GM23338 (cell line): ENCODE results near the gene FMO2. TPM values are rescaled to one million over a fixed set of nuclear protein-coding genes. Genes with fewer than 3 reads are reported as not detected.

ENCODE experiments used
- ATAC-seq: fragments of 200-7000 bp; cut with Tn5 transposase; 3 replicates; pipeline ENCODE4 v1.9.1; 2020
- DNase-seq: peaks from one replicate; pipeline ENCODE4 v3.0.0-alpha.2; 2015; ENCODE audit warnings: low spot score
- H2AFZ ChIP-seq: fragments of 200-600 bp; sonication (generic); 2 replicates; pipeline ENCODE4 v1.8.0; 2016; ENCODE audit warnings: antibody characterized with exemption, mild to moderate bottlenecking, moderate library complexity
- H3F3A ChIP-seq: fragments of 200-600 bp; sonication (generic); replicated peaks from 2 replicates; pipeline ENCODE4 v1.8.0; 2017; ENCODE audit warnings: antibody characterized with exemption, mixed run types, low read depth
- H3K27ac ChIP-seq: fragments of 200-600 bp; sonication (generic); 2 replicates; pipeline ENCODE4 v1.6.1; 2016; ENCODE audit warnings: low read depth
- H3K27me3 ChIP-seq: fragments of 200-600 bp; sonication (generic); 2 replicates; pipeline ENCODE4 v1.8.0; 2016; ENCODE audit warnings: mild to moderate bottlenecking, mixed run types, moderate library complexity; ENCODE audit not compliant: insufficient read depth
- H3K36me3 ChIP-seq: fragments of 200-600 bp; sonication (generic); 2 replicates; pipeline ENCODE4 v1.8.0; 2016; ENCODE audit warnings: mild to moderate bottlenecking; ENCODE audit not compliant: insufficient read depth
- H3K4me1 ChIP-seq: fragments of 200-600 bp; sonication (generic); 2 replicates; pipeline ENCODE4 v1.8.0; 2016; ENCODE audit warnings: mild to moderate bottlenecking, moderate library complexity; ENCODE audit not compliant: insufficient read depth
- H3K4me2 ChIP-seq: fragments of 200-600 bp; sonication (generic); 2 replicates; pipeline ENCODE4 v1.7.1; 2017; ENCODE audit warnings: mixed run types
- H3K4me3 ChIP-seq: fragments of 200-600 bp; sonication (generic); 2 replicates; pipeline ENCODE4 v1.6.1; 2016; ENCODE audit warnings: mixed run types
- H3K79me2 ChIP-seq: fragments of 200-600 bp; sonication (generic); replicated peaks from 2 replicates; pipeline ENCODE4 v1.8.0; 2017; ENCODE audit warnings: mild to moderate bottlenecking; ENCODE audit not compliant: insufficient read depth
- H3K9me2 ChIP-seq: fragments of 200-600 bp; sonication (generic); 2 replicates; pipeline ENCODE4 v1.8.0; 2017; ENCODE audit not compliant: insufficient read depth
- H4K20me1 ChIP-seq: fragments of 200-600 bp; sonication (generic); replicated peaks from 2 replicates; pipeline ENCODE4 v1.8.0; 2017; ENCODE audit warnings: mild to moderate bottlenecking; ENCODE audit not compliant: insufficient read depth
- H3K27ac Mint-ChIP-seq: 2 replicates; pipeline ENCODE4 v1.8.0; 2020; ENCODE audit warnings: inconsistent platforms, mild to moderate bottlenecking, moderate library complexity, mixed read lengths
- H3K27me3 Mint-ChIP-seq: 3 replicates; pipeline ENCODE4 v1.8.0; 2022; ENCODE audit warnings: low read depth, mild to moderate bottlenecking, moderate library complexity, mixed read lengths, inconsistent platforms; ENCODE audit not compliant: insufficient read depth, poor library complexity
- H3K36me3 Mint-ChIP-seq: 3 replicates; pipeline ENCODE4 v1.8.0; 2021; ENCODE audit warnings: low read depth, mild to moderate bottlenecking, inconsistent platforms, moderate library complexity, mixed read lengths
- H3K4me1 Mint-ChIP-seq: 3 replicates; pipeline ENCODE4 v1.8.0; 2020; ENCODE audit warnings: mild to moderate bottlenecking, inconsistent platforms, mixed read lengths
- H3K4me3 Mint-ChIP-seq: 3 replicates; pipeline ENCODE4 v1.8.0; 2021; ENCODE audit warnings: moderate library complexity, mild to moderate bottlenecking, inconsistent platforms, mixed read lengths
- H3K9me3 Mint-ChIP-seq: 3 replicates; pipeline ENCODE4 v1.8.0; 2020; ENCODE audit warnings: moderate library complexity, mild to moderate bottlenecking, inconsistent platforms, mixed read lengths
- CREB1 ChIP-seq: fragments of 250-450 bp; sonication (Bioruptor Pico); IDR thresholded peaks from 2 replicates; pipeline ENCODE4 v1.5.0; 2020; ENCODE audit warnings: low read depth, mild to moderate bottlenecking, moderate library complexity
- CTCF ChIP-seq, 2 experiments: fragments of 200-600 bp in 1 of 2; sonication (generic) in 1 of 2; conservative IDR thresholded peaks; 2 replicates each; pipeline versions ENCODE4 v1.5.1 to v1.6.1; 2016 to 2017; ENCODE audit warnings: antibody characterized with exemption in 2 of 2, low read depth in 2 of 2, mild to moderate bottlenecking in 2 of 2, moderate library complexity in 1 of 2
- ETS1 ChIP-seq: IDR thresholded peaks from 2 replicates; pipeline ENCODE4 v1.6.1; 2016; ENCODE audit warnings: antibody characterized with exemption
- EZH2 ChIP-seq: fragments of 200-600 bp; sonication (generic); IDR thresholded peaks from one replicate; pipeline ENCODE4 v1.8.0; 2017; ENCODE audit warnings: antibody characterized with exemption, mild to moderate bottlenecking, low read depth; ENCODE audit not compliant: unreplicated experiment
- EZH2phosphoT487 ChIP-seq: fragments of 200-600 bp; sonication (generic); IDR thresholded peaks from one replicate; pipeline ENCODE4 v1.8.1; 2018; ENCODE audit warnings: antibody characterized with exemption; ENCODE audit not compliant: unreplicated experiment
- JUNB ChIP-seq: IDR thresholded peaks from one replicate; pipeline ENCODE4 v1.6.1; 2016; ENCODE audit warnings: antibody characterized with exemption; ENCODE audit not compliant: unreplicated experiment
- NANOG ChIP-seq: IDR thresholded peaks from 2 replicates; pipeline ENCODE4 v1.6.1; 2016; ENCODE audit warnings: antibody characterized with exemption, borderline replicate concordance
- POLR2AphosphoS5 ChIP-seq: IDR thresholded peaks from 2 replicates; pipeline ENCODE4 v1.6.1; 2016; ENCODE audit warnings: antibody characterized with exemption, low read depth
- REST ChIP-seq: IDR thresholded peaks from one replicate; pipeline ENCODE4 v1.6.1; 2018; ENCODE audit warnings: antibody characterized with exemption; ENCODE audit not compliant: unreplicated experiment
- STAT1 ChIP-seq: IDR thresholded peaks from one replicate; pipeline ENCODE4 v1.6.1; 2016; ENCODE audit warnings: antibody characterized with exemption; ENCODE audit not compliant: unreplicated experiment
- ZNF114 ChIP-seq: fragments of 250-450 bp; sonication (Bioruptor Pico); IDR thresholded peaks from 2 replicates; pipeline ENCODE4 v1.5.0; 2020; ENCODE audit warnings: mild to moderate bottlenecking, moderate library complexity
- ZNF331 ChIP-seq: fragments of 250-450 bp; sonication (Bioruptor Pico); IDR thresholded peaks from 2 replicates; pipeline ENCODE4 v1.5.0; 2020; ENCODE audit warnings: low read depth, mild to moderate bottlenecking, moderate library complexity
- polyA plus RNA-seq: library from polyadenylated mRNA; unstranded; fragments of >200 nt; fragmentation: Nextera tagmentation; extraction: Ambion mirVana; gene quantifications from 2 replicates; pipeline ENCODE4 v1.2.1, GENCODE V29; 2016
- total RNA-seq: library from RNA; depleted of rRNA; stranded (reverse); fragments of >200 nt; shearing (Covaris generic); gene quantifications from 2 replicates; pipeline ENCODE4 v1.2.3, GENCODE V29; 2014

Gene FMO2
- total and polyA plus RNA-seq, 2 experiments from 2014 or later, result 0.31 TPM; not detected in 1

- TF ChIP-seq EZH2 (no peak), ZNF114 (no peak), STAT1 (no peak), EZH2phosphoT487 (no peak), ETS1 (no peak), CTCF (conservative IDR thresholded peaks at IDR 0.05; ENCODE audit: low read depth in 2 of 2) (no peak), NANOG (no peak), ZNF331 (CRISPR knock-in tag) (no peak)
- H3K79me2 ChIP-seq, result no peaks in the 10 kb centered on the region
- H3K27me3 ChIP-seq, result no peaks in the 10 kb centered on the region
- H3F3A ChIP-seq, result no peaks in the 10 kb centered on the region
- ATAC-seq (no peak), DNase-seq (no peak)
- H3K4me3 ChIP-seq, result no peak overlapping the region
- no peaks in the 10 kb centered on the region for H4K20me1 ChIP-seq
- peaks cover 8% of the 10 kb centered on the region; the same call in 2 of the 3 replicates for H3K4me1 Mint-ChIP-seq
- no peak overlapping the region for H3K4me2 ChIP-seq
- H3K27ac Mint-ChIP-seq, result no peak overlapping the region
- H3K36me3 ChIP-seq, result no peaks in the 10 kb centered on the region
- no peak overlapping the region for H3K27ac ChIP-seq
- peaks cover 2% of the 10 kb centered on the region for H3K27me3 Mint-ChIP-seq
- H3K36me3 Mint-ChIP-seq, result no peaks in the 10 kb centered on the region
- H3K9me2 ChIP-seq, result peaks cover 6% of the 10 kb centered on the region; the same call in 1 of the 2 replicates
- H3K4me3 Mint-ChIP-seq, result no peak overlapping the region
- H3K4me1 ChIP-seq, result peaks cover 5% of the 10 kb centered on the region; the same call in 1 of the 2 replicates
- no peaks in the 10 kb centered on the region for H3K9me3 Mint-ChIP-seq
- H2AFZ ChIP-seq, result no peak overlapping the region
Observed at GRCh38 chr1:171204296-171204695, 19.2 kb downstream of the FMO2 start.

- Histone ChIP-seq H3K27ac (no peak overlapping the region), H3K4me2 (no peak overlapping the region), H3F3A (no peaks in the 10 kb centered on the region), H2AFZ (no peak overlapping the region), H3K79me2 (no peaks in the 10 kb centered on the region), H3K9me2 (peaks cover 6% of the 10 kb centered on the region; the same call in 1 of the 2 replicates), H3K27me3 (no peaks in the 10 kb centered on the region), H3K4me1 (peaks cover 17% of the 10 kb centered on the region), H4K20me1 (no peaks in the 10 kb centered on the region), H3K4me3 (no peak overlapping the region), H3K36me3 (no peaks in the 10 kb centered on the region)
- H3K36me3 Mint-ChIP-seq, result no peaks in the 10 kb centered on the region
- peaks cover 13% of the 10 kb centered on the region; the same call in 2 of the 3 replicates for H3K4me1 Mint-ChIP-seq
- no peak overlapping the region for H3K27ac Mint-ChIP-seq
- H3K9me3 Mint-ChIP-seq, result no peaks in the 10 kb centered on the region
- H3K27me3 Mint-ChIP-seq, result peaks cover 2% of the 10 kb centered on the region
- no peak overlapping the region for H3K4me3 Mint-ChIP-seq
- no peak for ATAC-seq
- no peak for DNase-seq
- TF ChIP-seq EZH2, result no peak
- no peak for TF ChIP-seq REST
- no peak for TF ChIP-seq JUNB
- TF ChIP-seq CREB1, result no peak
- TF ChIP-seq ETS1, result no peak
- no peak for TF ChIP-seq NANOG
- no peak for TF ChIP-seq CTCF (conservative IDR thresholded peaks at IDR 0.05; ENCODE audit: low read depth in 2 of 2)
- no peak for TF ChIP-seq EZH2phosphoT487
- no peak for TF ChIP-seq POLR2AphosphoS5
- TF ChIP-seq STAT1, result no peak
Observed at GRCh38 chr1:171206204-171206977, 21.3 kb downstream of the FMO2 start.
